GM19438 (cell line): ENCODE measurements around the gene KRTAP10-1.

Source experiments
- ATAC-seq: cut with Tn5 transposase; IDR thresholded peaks from one replicate; pipeline ENCODE4 v1.9.1; 2021; ENCODE audit warnings: low read depth; ENCODE audit not compliant: unreplicated experiment

Gene KRTAP10-1

DNA sequence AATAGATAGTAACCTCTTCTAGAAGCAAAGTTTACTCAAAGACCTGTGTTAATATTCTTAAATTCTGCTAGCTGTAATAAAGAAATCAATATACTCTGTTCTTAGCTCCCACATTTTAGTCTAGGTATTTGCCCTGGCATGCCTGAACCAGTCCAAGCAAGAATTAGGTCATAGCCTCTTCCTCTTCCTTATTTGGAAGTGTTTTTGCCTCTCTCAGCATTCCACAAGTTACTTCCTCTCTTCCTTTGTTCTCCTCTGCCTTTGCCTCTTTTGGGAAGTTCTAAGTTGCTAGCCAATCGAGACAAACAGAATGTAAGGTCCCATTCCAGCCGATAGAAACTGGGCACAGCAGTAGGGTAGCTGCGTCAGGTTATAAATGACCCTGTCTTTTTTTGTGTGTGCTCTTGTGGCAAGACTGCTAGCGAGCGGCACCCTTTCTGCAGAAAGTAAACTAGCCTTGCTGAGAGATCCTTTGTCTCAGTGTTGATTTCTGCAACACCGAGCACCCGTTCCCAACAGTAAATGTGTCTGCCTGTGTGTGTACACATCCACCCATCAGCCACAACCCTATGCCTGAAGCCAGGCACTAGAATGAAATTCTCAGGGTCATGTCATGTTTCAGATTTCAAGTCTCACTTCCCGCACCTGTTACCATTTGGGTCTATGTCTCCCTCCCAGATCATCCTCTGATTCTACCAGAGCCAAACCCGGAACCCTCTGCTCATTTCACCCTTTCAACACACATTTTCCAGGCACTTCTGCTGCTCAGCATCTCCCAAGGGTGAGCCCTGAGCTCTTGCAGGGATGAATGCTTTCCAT lies 47.2 kb downstream of the KRTAP10-1 start:
- ATAC-seq = no peak

DNA sequence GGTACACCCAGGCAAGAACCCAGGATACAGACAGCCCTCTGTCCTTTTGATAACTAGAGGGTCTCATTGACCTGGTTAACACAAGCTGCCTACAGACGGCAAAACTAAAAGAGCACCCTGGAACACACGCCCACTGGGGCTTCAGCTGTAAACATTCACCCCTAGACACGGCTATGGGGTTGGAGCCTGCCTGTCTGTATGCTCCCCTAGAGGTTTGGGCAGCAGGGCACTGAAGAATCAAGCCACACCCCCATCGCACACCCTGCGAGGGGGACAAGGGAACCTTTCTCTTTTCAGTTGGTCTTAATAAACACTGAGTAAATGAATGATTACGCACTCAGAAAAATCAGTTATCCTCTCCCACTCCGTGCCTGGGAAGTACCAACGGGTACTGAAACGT lies 49.2 kb downstream of the KRTAP10-1 start:
- ATAC-seq = no peak

DNA sequence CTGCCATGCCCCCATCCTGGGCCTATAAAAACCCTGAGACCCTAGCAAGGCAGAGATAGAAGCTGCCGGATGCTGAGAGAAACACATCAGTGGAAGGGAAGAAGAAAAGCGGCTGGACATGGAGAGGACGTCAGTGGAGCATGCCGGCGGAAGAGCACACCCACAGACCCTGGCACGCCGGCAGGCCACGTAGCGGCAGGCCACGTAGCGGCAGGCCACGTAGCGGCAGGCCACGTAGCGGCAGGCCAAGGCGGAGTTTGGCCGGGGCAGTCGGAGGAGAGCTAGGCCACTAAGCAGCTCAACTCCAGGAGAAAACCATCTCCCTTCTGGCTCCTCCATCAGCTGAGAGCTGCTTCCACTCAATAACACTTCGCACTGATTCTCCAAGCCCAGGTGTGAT lies 49.6 kb downstream of the KRTAP10-1 start:
- no peak for ATAC-seq

DNA sequence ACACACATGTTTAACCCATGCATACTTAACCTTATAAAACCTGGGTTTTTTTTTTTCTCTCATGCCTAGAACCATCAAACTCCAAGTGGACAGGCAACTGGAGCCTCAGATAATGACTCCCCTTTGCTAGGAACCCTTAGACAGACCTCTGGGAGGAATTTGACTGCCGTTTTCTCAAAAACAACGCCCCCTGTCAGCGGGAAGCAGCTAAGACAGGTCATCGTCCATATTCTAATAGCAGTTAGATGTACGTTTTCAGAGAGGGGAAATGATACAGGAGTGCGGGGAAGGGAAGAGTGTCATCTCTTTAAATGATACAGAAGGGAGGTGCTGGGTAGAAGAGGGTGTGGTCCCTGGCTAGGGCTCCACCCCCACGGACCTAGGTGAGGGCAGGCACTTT lies 50.0 kb downstream of the KRTAP10-1 start:
- no peak for ATAC-seq
